CD4-positive, alpha-beta T cell treated with Interleukin-15 for 4 hours (primary cell): ENCODE results near the gene PTGES3L.
"Not testable (repeated sequence)": the region's sequence is repeated elsewhere in the genome, so short reads cannot be mapped to it uniquely, and the experiment has no call there.

ENCODE experiments used
- DNase-seq: peaks from one replicate; pipeline ENCODE4 v3.0.0-alpha.2; 2020; ENCODE audit warnings: low spot score

PTGES3L gene

GRCh38 chr17:43014020-43014648 is 34.3 kb upstream of the PTGES3L start:
- DNase-seq: no peak

- DNase-seq: no peak
These were observed 33.4 kb upstream of the PTGES3L start for GRCh38 chr17:43013296-43013695.

- DNase-seq: no peak
These were observed 32.0 kb upstream of the PTGES3L start for GRCh38 chr17:43011728-43012472.

GRCh38 chr17:43010667-43011308 is 30.9 kb upstream of the PTGES3L start:
- no peak for DNase-seq

GRCh38 chr17:43006639-43007551 is 27.0 kb upstream of the PTGES3L start, which contains the start of gene IFI35:
Gene IFI35, plus strand, starts transcription at chr17:43006784. Its CDS starts 164 bp downstream, at chr17:43006948.
- peak; percentile 87 for DNase-seq

GRCh38 chr17:43003542-43004172 is 23.8 kb upstream of the PTGES3L start:
- no peak for DNase-seq

GRCh38 chr17:43000894-43001293 is 21.0 kb upstream of the PTGES3L start:
- DNase-seq: not testable (repeated sequence)

GRCh38 chr17:42999003-42999525 is 19.2 kb upstream of the PTGES3L start:
- DNase-seq: no peak

- peak; percentile 99 for DNase-seq
These were observed 18.4 kb upstream of the PTGES3L start, which contains the start of gene RPL27 for GRCh38 chr17:42997984-42998938. Gene RPL27, plus strand, starts transcription at chr17:42998419. Its CDS starts 332 bp downstream, at chr17:42998751.

- no peak for DNase-seq
These were observed 17.6 kb upstream of the PTGES3L start for GRCh38 chr17:42997390-42997983.

- DNase-seq: not testable (repeated sequence)
These were observed 14.0 kb upstream of the PTGES3L start for GRCh38 chr17:42993913-42994312.

GRCh38 chr17:42992872-42993271 is 13.0 kb upstream of the PTGES3L start:
- no peak for DNase-seq

- no peak for DNase-seq
These were observed 11.6 kb upstream of the PTGES3L start for GRCh38 chr17:42991471-42991870.

- DNase-seq: no peak
These were observed 10.1 kb upstream of the PTGES3L start for GRCh38 chr17:42989726-42990652.

- DNase-seq: no peak
These were observed 9.3 kb upstream of the PTGES3L start for GRCh38 chr17:42989141-42989540.

- DNase-seq: no peak
These were observed 5.3 kb upstream of the PTGES3L start for GRCh38 chr17:42985225-42985624.

GRCh38 chr17:42982266-42982665 is 2.4 kb upstream of the PTGES3L start:
- DNase-seq: no peak

- DNase-seq: peak; percentile 37
These were observed 1.0 kb upstream of the PTGES3L start for GRCh38 chr17:42980766-42981397.
